Muscle layer of duodenum (tissue), 2 donors: Measurements from ENCODE around the gene ZNF341.

Experiments used
- H3K27ac ChIP-seq: one replicate; pipeline ENCODE4 v1.7.0; 2013; ENCODE audit warnings: mild to moderate bottlenecking, low read length
- H3K27me3 ChIP-seq: one replicate; pipeline ENCODE4 v1.7.0; 2013; ENCODE audit warnings: low read depth, mild to moderate bottlenecking, control low read depth, low read length
- H3K36me3 ChIP-seq, 2 donors: one replicate each; pipeline ENCODE4 v1.7.0; 2013; ENCODE audit warnings: low read length in 2 of 2, control low read depth in 1 of 2, mild to moderate bottlenecking in 1 of 2; ENCODE audit not compliant: insufficient read depth in 2 of 2, control insufficient read depth in 1 of 2
- H3K4me1 ChIP-seq, 2 donors: one replicate each; pipeline ENCODE4 v1.7.0; 2013; ENCODE audit warnings: low read length in 2 of 2, mild to moderate bottlenecking in 2 of 2, control low read depth in 1 of 2, moderate library complexity in 1 of 2; ENCODE audit not compliant: insufficient read depth in 2 of 2, control insufficient read depth in 1 of 2
- H3K4me3 ChIP-seq, 2 donors: one replicate each; pipeline ENCODE4 v1.7.0; 2013; ENCODE audit warnings: low read length in 2 of 2, low read depth in 1 of 2, mild to moderate bottlenecking in 1 of 2
- H3K9me3 ChIP-seq, 2 donors: one replicate each; pipeline ENCODE4 v1.7.0; 2013; ENCODE audit warnings: low read length in 2 of 2, control low read depth in 1 of 2, mild to moderate bottlenecking in 1 of 2; ENCODE audit not compliant: control insufficient read depth in 1 of 2
- donor health status: healthy.

The ZNF341 gene

GRCh38 chr20:33731693-33732165 is at the start of gene ZNF341:
Gene ZNF341, plus strand, starts transcription at chr20:33731996. Its CDS starts 26 bp downstream, at chr20:33732022.
- Histone ChIP-seq H3K27me3 (no peaks in the 10 kb centered on the region), H3K4me1 (peaks cover 8 to 18% of the 10 kb centered on the region in 2 donors), H3K9me3 (peaks cover 0 to 11% of the 10 kb centered on the region in 2 donors), H3K27ac (peak within 1 kb of the TSS; percentile 79), H3K4me3 (peak within 1 kb of the TSS; percentile 66 to 74), H3K36me3 (peaks cover 0 to 5% of the 10 kb centered on the region in 2 donors)

DNA sequence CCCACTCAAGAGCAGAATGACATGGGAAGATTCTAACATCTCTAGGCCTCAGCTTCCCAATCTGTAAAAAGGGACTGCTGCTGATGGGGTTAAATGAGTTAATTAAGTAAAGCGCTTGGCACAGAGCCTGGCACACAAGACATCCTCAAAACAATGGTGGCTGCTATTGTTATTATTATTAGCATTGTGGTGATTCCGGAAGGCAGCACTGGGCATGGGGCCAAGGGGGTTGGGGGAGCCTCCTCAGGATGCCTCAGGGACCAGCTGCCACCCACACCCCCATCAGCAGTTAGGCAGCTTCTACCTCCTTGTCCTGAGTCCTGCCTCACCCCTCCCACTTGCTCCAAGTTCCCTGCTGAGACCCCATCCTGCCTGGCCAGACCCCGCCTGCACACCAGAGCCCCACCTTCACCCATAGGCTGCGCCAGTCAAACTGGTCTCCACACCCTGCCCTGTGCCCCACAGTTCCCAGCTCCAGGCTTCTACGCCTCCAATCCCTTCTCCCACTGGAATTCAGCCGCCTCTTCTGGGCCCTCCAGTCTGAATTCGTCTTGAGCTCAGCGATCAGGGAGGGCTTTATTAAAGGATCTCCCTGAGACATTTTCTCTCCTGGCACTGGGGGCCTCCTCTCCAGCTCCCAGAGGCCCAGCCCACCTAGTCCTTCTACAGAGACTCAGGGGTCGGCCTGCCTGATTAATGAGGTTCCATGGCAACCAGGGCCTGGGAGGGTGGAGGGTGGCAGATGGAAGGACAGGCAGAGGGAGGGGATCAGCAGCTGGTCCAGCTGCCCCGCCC is 47.1 kb upstream of the ZNF341 start:
- peak overlapping the region; percentile 30 to 47 for H3K4me3 ChIP-seq

DNA sequence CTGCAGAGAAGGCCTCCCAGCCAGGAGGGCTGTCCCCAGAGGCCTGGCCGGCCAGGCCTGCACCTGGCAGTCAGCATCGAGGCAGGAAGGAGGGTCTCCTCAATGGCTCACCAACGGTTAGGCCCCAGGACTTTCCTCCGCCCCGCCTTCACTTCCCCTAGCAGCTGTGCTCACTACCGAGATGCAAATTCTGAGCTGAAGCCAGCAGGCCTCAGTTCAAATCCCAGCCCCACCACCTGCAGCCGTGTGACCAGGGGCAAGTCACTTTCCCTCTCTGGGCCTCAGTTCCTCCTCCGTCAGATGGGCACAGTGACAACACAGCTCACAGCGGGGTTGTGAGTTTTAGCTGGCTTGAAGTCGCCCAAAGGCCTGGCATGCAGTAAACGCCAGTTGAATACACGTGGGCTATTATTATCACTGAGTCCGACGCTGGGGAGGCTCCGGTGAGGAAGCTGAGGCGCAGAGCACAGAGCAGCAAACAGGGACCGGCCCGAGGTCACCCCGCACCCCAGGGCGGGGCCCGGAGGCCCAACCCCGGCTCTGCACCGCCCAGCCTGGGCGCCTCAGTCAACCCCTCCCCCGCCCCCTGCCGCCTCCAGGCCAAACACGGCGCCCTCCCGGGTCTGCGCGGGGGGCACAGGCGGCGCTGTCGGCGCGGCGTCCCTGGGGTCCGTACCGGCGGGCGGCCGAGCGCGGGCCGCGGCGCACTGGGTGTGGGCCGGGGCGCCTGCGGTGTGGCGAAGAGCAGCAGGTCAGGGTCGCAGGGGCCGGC is 46.3 kb upstream of the ZNF341 start:
- Histone ChIP-seq H3K4me1 (peaks cover 5 to 18% of the 10 kb centered on the region in 2 donors), H3K27ac (peak overlapping the region; percentile 21), H3K9me3 (no peaks in the 10 kb centered on the region), H3K27me3 (no peaks in the 10 kb centered on the region), H3K36me3 (no peaks in the 10 kb centered on the region), H3K4me3 (peak overlapping the region; percentile 30 to 47)

More for the DNA sequence above, 47.1 kb upstream of the ZNF341 start:
- Histone ChIP-seq H3K27me3 (no peaks in the 10 kb centered on the region), H3K27ac (peak overlapping the region; percentile 21), H3K9me3 (no peaks in the 10 kb centered on the region), H3K36me3 (no peaks in the 10 kb centered on the region), H3K4me1 (peaks cover 5 to 18% of the 10 kb centered on the region in 2 donors)

DNA sequence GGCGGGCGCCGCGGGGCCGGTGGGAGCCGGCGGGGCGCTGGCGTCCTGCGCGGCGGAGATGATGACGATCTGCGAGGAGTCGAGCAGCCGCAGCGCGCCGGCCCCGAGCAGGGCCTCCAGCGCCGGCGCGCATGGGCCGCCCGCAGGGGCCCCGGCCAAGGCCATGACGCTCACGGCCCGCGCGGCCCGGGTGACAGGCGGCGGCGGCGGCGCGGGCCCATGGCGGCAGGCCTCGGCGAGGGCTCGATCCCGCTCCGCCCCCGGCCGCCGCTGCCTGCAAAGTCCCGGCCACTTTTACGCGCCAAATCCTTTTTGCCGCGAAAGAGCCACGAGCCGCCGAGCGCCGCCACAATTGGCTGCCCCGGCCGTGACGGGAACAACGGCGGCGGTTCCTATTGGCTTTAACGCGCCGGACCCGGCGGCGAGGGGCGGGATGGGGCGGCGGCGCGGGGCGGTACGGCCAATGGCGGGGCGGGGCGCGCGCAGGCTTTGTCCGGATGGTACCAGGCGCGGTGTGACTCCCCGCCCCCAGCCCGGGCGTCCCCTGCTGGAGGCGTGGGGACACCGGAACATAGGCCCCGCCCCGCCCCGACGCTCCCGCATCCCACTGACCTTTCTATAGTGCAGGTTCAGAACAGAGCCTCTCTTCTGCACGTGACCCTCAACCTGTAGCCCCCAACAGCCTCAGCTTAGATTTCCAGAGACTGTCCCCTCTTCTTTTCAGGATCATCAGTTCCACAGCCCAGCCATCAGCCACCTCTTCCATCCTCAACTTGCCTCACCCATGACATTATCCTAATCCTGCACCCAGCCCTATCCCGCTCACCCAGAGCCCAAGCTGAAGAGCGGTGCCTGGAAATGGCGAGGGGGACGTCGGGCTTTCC is 45.5 kb upstream of the ZNF341 start, which contains the start of gene E2F1:
Gene E2F1 (minus strand): TSS at position 286 of the 884 bp plus-strand sequence. CDS start 121 bp downstream, at position 165.
- H3K4me1 ChIP-seq = peaks cover 5 to 18% of the 10 kb centered on the region in 2 donors
- H3K27ac ChIP-seq = no peak within 1 kb of the TSS

DNA sequence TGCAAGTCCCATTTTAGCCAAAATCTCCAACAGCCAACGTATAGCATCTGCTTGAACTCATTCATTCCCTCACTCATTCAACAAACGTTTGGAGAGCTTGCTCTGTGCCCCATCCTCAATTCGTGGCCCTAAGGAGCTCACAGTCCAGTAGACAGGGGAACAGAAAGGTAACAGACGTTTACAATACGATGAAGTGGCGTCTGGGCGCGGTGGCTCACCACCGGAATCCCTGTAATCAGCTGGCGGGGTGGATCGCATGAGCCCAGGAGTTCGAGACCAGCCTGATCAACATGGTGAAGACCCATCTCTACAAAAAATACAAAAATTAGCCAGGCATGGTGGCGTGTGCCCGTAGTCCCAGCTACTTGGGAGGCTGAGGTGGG is 44.8 kb upstream of the ZNF341 start:
- Histone ChIP-seq H3K4me3 (peak overlapping the region; percentile 44 to 53), H3K27ac (no peak overlapping the region), H3K36me3 (no peaks in the 10 kb centered on the region), H3K4me1 (peaks cover 5 to 18% of the 10 kb centered on the region in 2 donors), H3K27me3 (no peaks in the 10 kb centered on the region), H3K9me3 (no peaks in the 10 kb centered on the region)

More for the DNA sequence above, 45.5 kb upstream of the ZNF341 start, which contains the start of gene E2F1:
- no peaks in the 10 kb centered on the region for H3K9me3 ChIP-seq
- no peaks in the 10 kb centered on the region for H3K36me3 ChIP-seq
- peak within 1 kb of the TSS; percentile 44 to 53 for H3K4me3 ChIP-seq
- no peaks in the 10 kb centered on the region for H3K27me3 ChIP-seq

DNA sequence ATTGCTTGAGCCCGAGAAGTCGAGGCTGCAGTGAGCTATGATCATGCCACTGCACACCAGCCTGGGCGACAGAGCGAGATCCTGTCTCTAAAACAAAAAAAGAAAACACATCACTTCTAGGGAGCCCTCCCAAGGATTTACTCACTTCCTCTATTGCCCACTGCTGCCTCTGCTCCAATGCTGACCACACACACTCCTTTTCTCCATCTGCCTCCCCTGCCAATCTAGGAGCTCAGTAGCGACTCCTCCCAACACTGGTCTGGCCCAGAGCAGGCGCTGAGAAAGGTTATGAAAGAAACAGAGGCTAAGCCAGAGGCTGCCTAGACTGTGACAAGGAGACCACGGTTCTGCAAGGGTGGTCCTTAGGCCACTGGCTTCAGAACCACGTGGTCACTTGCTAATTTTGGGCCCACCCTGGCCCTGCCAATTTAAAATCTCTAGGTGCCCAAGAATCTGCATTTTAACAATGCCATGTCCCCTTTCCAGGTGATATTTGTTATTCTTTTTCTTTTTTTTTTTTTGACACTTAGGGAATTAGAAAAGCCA is 44.4 kb upstream of the ZNF341 start:
- H3K27me3 ChIP-seq = no peaks in the 10 kb centered on the region
- H3K4me1 ChIP-seq = peaks cover 5 to 18% of the 10 kb centered on the region in 2 donors
- H3K36me3 ChIP-seq = no peaks in the 10 kb centered on the region
- no peak overlapping the region for H3K27ac ChIP-seq
- no peak overlapping the region for H3K4me3 ChIP-seq
- H3K9me3 ChIP-seq = no peaks in the 10 kb centered on the region

DNA sequence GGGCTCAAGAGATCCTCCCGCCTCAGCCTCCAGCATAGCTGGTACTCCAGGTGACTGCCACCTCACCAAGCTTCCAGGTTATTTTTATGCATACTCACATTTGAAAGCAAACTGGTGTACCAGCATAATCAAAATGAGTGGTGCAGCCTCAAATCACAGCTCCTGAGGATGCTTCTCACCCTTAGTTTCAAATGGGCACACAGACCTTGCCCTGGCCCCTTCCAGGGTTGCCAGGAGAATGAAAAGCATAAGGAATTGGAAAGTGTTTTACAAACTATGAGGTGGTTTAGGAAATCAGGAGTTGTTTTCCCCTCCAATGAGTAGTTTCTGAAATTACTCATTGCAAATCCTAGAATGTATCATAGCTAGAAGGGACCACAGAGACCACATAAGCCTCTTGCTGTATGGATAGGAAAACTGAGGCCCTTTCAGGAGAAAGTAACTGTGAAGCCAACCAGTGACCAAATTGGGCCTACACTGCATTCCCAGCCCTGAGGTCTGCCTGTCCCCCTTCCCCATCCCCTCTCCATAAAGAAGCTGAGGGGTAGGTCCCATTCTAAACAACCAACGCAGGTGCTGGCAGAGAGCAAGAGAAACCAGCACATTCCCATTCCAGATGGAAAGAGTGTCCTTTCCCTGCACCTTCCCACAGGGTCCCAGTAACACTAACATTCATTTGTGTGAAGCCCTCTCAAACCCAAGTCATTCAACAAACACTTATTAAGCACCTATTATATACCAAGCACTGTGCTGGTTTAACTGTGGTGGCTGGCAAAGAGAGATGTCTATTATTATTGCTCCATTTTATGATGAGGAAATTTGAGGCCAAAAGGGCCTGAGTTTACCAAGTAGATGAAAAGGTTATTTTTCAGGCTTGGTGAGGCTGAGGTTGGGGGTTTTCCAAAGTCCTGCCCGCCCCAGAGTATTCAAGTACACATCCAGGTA is 43.5 kb upstream of the ZNF341 start:
- no peaks in the 10 kb centered on the region for H3K36me3 ChIP-seq
- peaks cover 5 to 18% of the 10 kb centered on the region in 2 donors for H3K4me1 ChIP-seq
- H3K9me3 ChIP-seq = no peaks in the 10 kb centered on the region

DNA sequence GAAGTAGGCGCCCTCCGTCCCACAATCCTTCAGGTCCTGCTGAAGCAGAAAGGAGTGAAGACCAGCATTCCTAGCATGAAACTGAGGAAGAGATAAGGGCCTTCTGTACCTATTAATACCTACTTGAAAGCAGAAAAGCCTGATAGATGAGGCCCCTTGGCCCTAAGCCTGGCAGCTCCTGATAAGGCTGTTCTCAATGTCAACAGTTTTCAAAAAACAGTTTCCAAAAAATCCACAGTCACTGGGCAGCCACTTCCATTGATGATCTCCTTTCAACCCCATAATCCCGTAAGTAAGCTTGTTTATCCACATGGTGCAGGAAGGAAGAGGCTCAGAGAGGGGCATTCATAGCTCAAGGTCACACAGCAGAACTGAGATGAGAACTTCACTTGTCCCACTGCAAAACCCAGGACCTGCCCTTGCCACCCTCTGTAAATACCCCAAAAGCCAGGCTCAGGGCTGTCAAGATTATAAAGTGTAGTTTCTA is 42.8 kb upstream of the ZNF341 start:
- Histone ChIP-seq H3K4me3 (no peak overlapping the region), H3K27ac (no peak overlapping the region), H3K27me3 (no peaks in the 10 kb centered on the region), H3K9me3 (no peaks in the 10 kb centered on the region), H3K4me1 (peaks cover 5 to 21% of the 10 kb centered on the region in 2 donors), H3K36me3 (no peaks in the 10 kb centered on the region)

More for the DNA sequence above, 43.5 kb upstream of the ZNF341 start:
- H3K27me3 ChIP-seq = no peaks in the 10 kb centered on the region
- no peak overlapping the region for H3K27ac ChIP-seq
- no peak overlapping the region for H3K4me3 ChIP-seq

- peaks cover 5 to 26% of the 10 kb centered on the region in 2 donors for H3K4me1 ChIP-seq
- H3K36me3 ChIP-seq = no peaks in the 10 kb centered on the region
- H3K9me3 ChIP-seq = no peaks in the 10 kb centered on the region
- no peak overlapping the region for H3K4me3 ChIP-seq
- no peaks in the 10 kb centered on the region for H3K27me3 ChIP-seq
- no peak overlapping the region for H3K27ac ChIP-seq
Observed at GRCh38 chr20:33689493-33689892, 42.3 kb upstream of the ZNF341 start.
